PC-9 (cell line): ENCODE results near the gene TRAF3.

ENCODE experiments used
- EZH2 ChIP-seq: fragments of 200-600 bp; sonication (generic); IDR thresholded peaks from 2 replicates; pipeline ENCODE4 v1.8.0; 2017; ENCODE audit warnings: antibody characterized with exemption, low read depth
- TF ChIP-seq, protein P1 (sequence below): fragments of 200-600 bp; sonication (generic); conservative IDR thresholded peaks from 2 replicates; pipeline ENCODE4 v1.6.1; 2017; ENCODE audit warnings: mixed run types, antibody characterized with exemption, mild to moderate bottlenecking, moderate library complexity

DNA sequence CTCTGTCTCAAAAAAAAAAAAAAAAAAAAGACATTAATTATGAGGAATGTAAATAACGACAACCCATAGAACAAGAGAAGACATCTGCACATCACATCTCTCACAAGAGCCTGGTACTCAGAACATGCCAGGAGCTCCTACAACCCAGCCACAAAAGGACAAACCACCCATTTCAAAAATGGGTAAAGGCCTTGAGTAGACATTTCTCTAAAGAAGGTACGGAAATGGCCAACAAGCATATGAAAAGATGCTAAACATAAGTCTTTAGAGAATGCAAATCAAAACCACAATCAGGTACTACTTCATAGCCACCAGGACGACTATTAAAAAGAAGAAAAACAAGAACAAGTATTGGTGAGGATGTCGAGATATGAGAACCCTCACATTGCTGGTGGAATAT, 158.5 kb downstream of the TRAF3 start:
- TF ChIP-seq, protein P1, sequence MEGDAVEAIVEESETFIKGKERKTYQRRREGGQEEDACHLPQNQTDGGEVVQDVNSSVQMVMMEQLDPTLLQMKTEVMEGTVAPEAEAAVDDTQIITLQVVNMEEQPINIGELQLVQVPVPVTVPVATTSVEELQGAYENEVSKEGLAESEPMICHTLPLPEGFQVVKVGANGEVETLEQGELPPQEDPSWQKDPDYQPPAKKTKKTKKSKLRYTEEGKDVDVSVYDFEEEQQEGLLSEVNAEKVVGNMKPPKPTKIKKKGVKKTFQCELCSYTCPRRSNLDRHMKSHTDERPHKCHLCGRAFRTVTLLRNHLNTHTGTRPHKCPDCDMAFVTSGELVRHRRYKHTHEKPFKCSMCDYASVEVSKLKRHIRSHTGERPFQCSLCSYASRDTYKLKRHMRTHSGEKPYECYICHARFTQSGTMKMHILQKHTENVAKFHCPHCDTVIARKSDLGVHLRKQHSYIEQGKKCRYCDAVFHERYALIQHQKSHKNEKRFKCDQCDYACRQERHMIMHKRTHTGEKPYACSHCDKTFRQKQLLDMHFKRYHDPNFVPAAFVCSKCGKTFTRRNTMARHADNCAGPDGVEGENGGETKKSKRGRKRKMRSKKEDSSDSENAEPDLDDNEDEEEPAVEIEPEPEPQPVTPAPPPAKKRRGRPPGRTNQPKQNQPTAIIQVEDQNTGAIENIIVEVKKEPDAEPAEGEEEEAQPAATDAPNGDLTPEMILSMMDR = no peak
- no peak for TF ChIP-seq EZH2
